Subcutaneous abdominal adipose tissue (tissue), 5 donors: ENCODE results near the gene LNPK.

Source experiments
- H3K27ac ChIP-seq: one replicate; pipeline ENCODE4 v1.7.0; 2013; ENCODE audit warnings: low read depth, mild to moderate bottlenecking, inconsistent platforms, low read length, moderate library complexity
- H3K27me3 ChIP-seq, 5 donors: one replicate each; pipeline ENCODE4 v1.7.0; 2013; ENCODE audit warnings: low read length in 5 of 5, inconsistent platforms in 1 of 5; ENCODE audit not compliant: control insufficient read depth in 5 of 5, insufficient read depth in 4 of 5
- H3K36me3 ChIP-seq, 5 donors: one replicate each; pipeline ENCODE4 v1.7.0; 2013; ENCODE audit warnings: low read length in 5 of 5; ENCODE audit not compliant: control insufficient read depth in 5 of 5, insufficient read depth in 5 of 5
- H3K4me1 ChIP-seq, 5 donors: one replicate each; pipeline ENCODE4 v1.7.0; 2013; ENCODE audit warnings: low read length in 5 of 5, mild to moderate bottlenecking in 3 of 5, moderate library complexity in 1 of 5; ENCODE audit not compliant: control insufficient read depth in 5 of 5, insufficient read depth in 5 of 5
- H3K4me3 ChIP-seq, 5 donors: one replicate each; pipeline ENCODE4 v1.7.0; 2013; ENCODE audit warnings: low read length in 5 of 5, low read depth in 1 of 5
- H3K9ac ChIP-seq, 5 donors: one replicate each; pipeline ENCODE4 v1.7.0; 2013; ENCODE audit warnings: low read length in 5 of 5, mild to moderate bottlenecking in 4 of 5, moderate library complexity in 3 of 5
- H3K9me3 ChIP-seq, 5 donors: one replicate each; pipeline ENCODE4 v1.7.0; 2013; ENCODE audit warnings: low read length in 5 of 5; ENCODE audit not compliant: control insufficient read depth in 5 of 5
- donor health status: healthy.
- donor health status: healthy.
- donor health status: healthy.
- donor health status: healthy.
- donor health status: healthy.

Gene LNPK, protein sequence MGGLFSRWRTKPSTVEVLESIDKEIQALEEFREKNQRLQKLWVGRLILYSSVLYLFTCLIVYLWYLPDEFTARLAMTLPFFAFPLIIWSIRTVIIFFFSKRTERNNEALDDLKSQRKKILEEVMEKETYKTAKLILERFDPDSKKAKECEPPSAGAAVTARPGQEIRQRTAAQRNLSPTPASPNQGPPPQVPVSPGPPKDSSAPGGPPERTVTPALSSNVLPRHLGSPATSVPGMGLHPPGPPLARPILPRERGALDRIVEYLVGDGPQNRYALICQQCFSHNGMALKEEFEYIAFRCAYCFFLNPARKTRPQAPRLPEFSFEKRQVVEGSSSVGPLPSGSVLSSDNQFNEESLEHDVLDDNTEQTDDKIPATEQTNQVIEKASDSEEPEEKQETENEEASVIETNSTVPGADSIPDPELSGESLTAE

DNA sequence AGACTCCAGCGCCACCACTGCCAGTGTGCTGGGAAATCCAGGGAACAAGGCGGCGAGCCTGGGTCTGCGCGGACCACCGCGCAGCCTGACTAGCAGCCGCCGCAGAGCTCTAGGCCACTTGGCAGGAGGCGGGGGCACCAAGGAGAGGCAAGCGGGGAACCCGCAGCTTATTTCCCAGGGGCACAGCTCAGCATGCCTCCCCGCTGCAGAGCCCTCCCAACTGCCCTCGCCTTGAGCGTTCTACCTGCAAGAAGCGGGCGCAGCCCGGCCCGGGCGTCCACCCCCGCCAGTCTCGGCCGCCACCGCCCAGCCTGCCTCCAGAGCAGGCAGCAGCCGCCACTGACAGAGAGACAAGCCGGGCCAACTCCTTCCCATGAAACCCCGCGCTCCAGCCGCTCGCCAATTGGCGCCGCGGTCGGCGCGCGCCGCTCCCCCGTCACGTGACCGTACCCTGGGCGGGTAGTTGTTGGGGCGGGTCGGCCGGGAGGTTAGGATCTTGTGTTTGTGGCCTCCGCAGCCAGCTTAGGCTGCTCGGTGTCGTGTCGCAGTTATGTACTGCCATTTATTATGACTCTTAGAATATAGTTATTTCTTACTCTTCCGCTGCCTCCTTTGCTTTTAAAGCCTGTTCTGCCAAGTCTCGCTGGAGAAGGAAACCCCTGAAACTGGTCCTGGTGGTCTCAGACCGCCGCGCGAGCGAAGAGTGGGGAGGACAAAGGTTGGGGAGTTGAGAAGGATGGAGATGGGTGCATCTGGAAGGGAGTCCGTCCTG is at the start of gene LNPK:
TSS of gene LNPK (minus strand) at position 352 of the 772 bp plus-strand sequence. CDS start 6,683 bp downstream, outside the sequence.
- Histone ChIP-seq H3K9ac (peak within 1 kb of the TSS; percentile 88 to 100 (median 95)), H3K4me1 (peaks cover 2 to 34% (median 19%) of the 10 kb centered on the region in 5 donors), H3K36me3 (no peaks in the 10 kb centered on the region), H3K9me3 (no peaks in the 10 kb centered on the region), H3K27ac (peak within 1 kb of the TSS; percentile 96), H3K4me3 (peak within 1 kb of the TSS; percentile 88 to 98 (median 96)), H3K27me3 (no peaks in the 10 kb centered on the region)

DNA sequence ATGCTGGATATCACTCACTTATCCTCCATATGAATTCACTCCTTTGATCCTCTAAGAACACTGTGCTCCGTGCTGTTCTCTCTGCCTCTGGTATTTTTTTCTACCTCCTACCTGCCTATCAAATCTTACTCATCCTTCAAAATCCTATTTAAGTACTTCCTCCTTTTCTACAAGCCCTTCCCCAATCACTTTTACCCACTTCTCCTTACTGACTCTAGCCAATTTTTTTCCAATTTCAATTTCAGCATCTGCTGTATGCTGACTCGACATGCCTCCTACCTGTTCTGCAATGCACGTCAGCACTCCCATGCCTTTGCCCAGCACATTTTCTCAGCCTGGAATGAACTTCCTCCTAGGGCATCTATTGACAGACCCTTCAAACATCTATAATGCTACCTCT is 37.3 kb upstream of the LNPK start:
- Histone ChIP-seq H3K4me3 (no peak overlapping the region), H3K4me1 (no peaks in the 10 kb centered on the region), H3K9ac (no peak overlapping the region), H3K36me3 (no peaks in the 10 kb centered on the region), H3K9me3 (no peaks in the 10 kb centered on the region), H3K27ac (no peak overlapping the region), H3K27me3 (peaks cover 0 to 9% (median 3%) of the 10 kb centered on the region in 5 donors)

DNA sequence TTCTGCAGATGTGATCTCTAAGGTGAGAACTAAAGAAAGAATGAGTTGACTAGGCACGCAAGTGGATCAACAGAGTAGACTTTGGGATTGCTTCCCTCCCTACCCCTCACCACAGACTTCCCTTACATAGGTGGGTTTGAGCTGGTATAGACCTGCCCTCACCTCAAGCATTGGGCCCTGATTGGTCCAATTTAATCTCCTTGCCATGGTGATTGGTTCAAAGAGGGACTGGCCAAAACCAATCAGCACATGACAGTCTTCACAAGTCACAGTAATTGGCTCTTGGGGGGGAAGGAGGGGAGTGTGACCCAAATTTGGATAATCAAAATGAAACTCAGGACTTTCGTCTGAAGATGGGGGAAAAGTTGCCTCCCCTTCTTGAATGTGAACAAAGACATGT is 36.6 kb upstream of the LNPK start:
- no peaks in the 10 kb centered on the region for H3K36me3 ChIP-seq
- H3K27me3 ChIP-seq: peaks cover 0 to 9% (median 3%) of the 10 kb centered on the region in 5 donors
- no peaks in the 10 kb centered on the region for H3K9me3 ChIP-seq
- H3K4me1 ChIP-seq: no peaks in the 10 kb centered on the region
- H3K4me3 ChIP-seq: no peak overlapping the region
- no peak overlapping the region for H3K27ac ChIP-seq
- no peak overlapping the region for H3K9ac ChIP-seq

DNA sequence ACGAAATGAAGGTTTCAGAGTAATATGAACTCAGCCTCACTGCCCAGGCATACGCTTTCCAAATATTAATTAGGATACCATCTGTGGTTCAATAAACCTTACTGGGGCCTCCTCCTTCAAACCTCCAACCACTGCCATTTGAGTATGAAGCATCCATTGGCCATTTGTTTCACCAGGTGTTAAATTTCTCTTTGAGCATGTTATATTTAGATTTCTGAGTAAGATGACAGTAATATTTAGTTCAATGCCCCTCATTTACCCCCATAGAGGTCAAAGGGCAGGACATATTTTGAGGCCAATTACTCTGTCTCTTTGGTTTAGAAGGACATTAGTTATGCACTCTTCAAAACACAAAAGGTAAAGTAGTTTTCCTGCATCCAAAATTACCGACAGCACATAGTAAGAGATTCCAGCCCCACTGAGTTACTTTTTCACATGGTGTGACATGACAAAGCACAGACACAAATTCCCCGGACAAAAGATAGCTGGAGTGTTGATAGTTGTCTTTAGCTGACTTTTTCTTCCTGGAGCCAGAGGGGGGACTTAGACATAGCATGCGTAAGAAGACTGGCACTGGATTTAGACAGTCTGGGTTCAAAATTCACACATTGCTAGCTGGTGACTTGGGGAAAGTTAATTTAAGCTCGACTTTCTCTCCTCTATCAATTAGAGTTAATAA is 33.1 kb upstream of the LNPK start:
- Histone ChIP-seq H3K4me1 (no peaks in the 10 kb centered on the region), H3K27ac (no peak overlapping the region), H3K9me3 (no peaks in the 10 kb centered on the region), H3K27me3 (peaks cover 0 to 5% (median 3%) of the 10 kb centered on the region in 5 donors), H3K9ac (no peak overlapping the region), H3K4me3 (no peak overlapping the region), H3K36me3 (no peaks in the 10 kb centered on the region)

DNA sequence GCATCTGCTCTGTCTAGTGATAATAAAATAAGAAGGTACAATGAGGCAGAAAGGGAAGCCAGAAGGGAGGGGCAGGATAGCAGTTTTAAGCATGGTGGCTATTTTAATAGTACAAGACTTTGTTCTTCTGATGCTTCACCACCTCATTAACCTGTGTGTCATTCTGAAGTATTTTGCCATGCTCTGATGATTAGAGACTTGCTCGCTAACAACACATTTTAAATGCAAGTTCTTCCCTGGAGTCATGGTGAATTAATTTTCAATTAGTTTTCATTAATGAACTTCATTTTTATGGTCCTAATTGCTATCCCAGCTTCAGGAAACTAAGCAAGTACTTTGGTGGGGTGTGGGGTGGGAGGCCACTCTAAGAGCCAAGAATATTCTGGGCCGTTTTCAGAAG is 25.7 kb upstream of the LNPK start:
- no peak overlapping the region for H3K27ac ChIP-seq
- peaks cover 0 to 15% (median 6%) of the 10 kb centered on the region in 5 donors for H3K27me3 ChIP-seq
- no peaks in the 10 kb centered on the region for H3K9me3 ChIP-seq
- no peak overlapping the region for H3K9ac ChIP-seq
- no peak overlapping the region for H3K4me3 ChIP-seq
- no peaks in the 10 kb centered on the region for H3K4me1 ChIP-seq
- H3K36me3 ChIP-seq: no peaks in the 10 kb centered on the region

DNA sequence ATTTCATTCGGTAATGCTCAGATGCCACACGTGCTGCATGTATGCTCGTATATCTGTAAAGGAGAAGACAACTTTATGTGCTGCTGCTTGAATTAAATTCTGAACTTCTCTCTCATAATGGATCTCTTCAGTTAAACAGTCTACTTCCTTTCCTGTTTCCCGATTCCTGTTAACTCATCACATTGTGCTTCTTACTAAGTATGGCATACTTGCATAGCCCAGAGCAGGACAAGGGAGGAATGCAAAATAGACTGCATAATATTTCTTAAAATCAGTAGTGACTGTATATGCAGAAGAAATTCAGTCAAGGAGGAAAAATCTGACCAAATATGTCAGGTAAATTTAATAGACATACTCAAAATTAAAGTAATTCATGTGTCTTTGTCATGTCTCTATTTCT is 23.9 kb upstream of the LNPK start:
- Histone ChIP-seq H3K4me1 (no peaks in the 10 kb centered on the region), H3K36me3 (no peaks in the 10 kb centered on the region), H3K4me3 (no peak overlapping the region), H3K27ac (no peak overlapping the region), H3K9me3 (no peaks in the 10 kb centered on the region), H3K27me3 (peaks cover 0 to 18% (median 6%) of the 10 kb centered on the region in 5 donors), H3K9ac (no peak overlapping the region)

DNA sequence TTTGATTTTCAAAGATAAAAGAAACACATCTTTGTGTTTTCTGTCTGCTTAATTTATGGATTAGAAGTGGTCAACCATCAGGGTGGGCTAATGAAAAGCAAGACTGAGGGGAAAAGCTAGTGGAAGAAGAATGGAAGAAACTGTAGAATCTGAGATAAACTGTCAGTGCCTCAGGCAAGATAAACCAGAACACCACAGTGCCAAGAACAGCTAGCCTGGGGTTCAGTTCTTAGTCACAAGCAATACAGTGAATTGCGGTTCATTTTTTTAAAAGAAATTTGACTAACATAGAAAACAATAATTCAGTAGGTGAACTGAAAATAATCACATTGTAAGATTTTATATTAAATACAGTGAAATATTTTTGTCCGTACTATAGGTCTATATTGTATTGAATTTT is 22.0 kb upstream of the LNPK start:
- Histone ChIP-seq H3K36me3 (no peaks in the 10 kb centered on the region), H3K9me3 (no peaks in the 10 kb centered on the region), H3K27me3 (peaks cover 0 to 18% (median 6%) of the 10 kb centered on the region in 5 donors), H3K27ac (no peak overlapping the region), H3K4me1 (peaks cover 0 to 4% (median 4%) of the 10 kb centered on the region in 5 donors), H3K9ac (no peak overlapping the region), H3K4me3 (no peak overlapping the region)

DNA sequence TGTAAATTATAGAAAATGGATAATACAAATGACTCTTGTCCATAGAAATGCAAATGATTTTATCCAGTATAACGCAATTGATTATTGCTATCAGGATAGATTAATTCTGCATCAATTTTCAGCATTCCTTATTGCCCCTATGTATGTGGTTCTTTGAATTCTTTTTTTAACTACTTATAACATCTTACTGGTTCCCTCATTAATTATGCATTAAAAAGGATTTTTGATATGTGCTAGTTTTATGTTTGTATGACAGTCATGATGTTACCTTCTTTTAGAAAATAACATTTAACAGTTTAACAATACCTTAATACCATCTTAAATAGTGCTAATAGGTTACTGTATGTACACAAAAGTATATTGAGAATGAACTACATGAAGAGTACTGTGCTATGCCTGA is 20.0 kb upstream of the LNPK start:
- H3K27ac ChIP-seq: no peak overlapping the region
- no peak overlapping the region for H3K9ac ChIP-seq
- no peaks in the 10 kb centered on the region for H3K9me3 ChIP-seq
- H3K36me3 ChIP-seq: no peaks in the 10 kb centered on the region
- H3K27me3 ChIP-seq: peaks cover 0 to 13% (median 5%) of the 10 kb centered on the region in 5 donors
- peaks cover 0 to 10% (median 9%) of the 10 kb centered on the region in 5 donors for H3K4me1 ChIP-seq
- no peak overlapping the region for H3K4me3 ChIP-seq

DNA sequence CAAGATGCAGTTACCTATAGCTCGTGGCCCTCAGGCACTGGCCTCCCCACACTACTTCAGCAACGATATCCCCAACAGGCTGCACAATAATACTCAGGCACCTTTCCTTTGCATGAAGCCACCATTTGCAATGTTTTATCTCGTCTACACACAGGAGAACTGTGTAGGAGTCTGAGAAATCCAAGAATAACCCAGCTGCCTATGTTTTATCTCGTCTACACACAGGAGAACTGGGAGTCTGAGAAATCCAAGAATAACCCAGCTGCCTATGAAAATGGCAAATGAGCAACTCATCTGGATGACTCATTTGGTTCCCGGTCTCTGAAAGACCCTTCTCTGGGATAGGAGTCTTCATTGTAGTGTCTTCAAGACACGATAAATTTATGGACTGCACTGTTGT is 18.3 kb upstream of the LNPK start:
- no peak overlapping the region for H3K9ac ChIP-seq
- peaks cover 0 to 13% (median 2%) of the 10 kb centered on the region in 5 donors for H3K27me3 ChIP-seq
- H3K27ac ChIP-seq: no peak overlapping the region
- peaks cover 0 to 10% (median 9%) of the 10 kb centered on the region in 5 donors for H3K4me1 ChIP-seq
- no peaks in the 10 kb centered on the region for H3K9me3 ChIP-seq
- H3K4me3 ChIP-seq: no peak overlapping the region
- H3K36me3 ChIP-seq: no peaks in the 10 kb centered on the region
